NCI-H146 (cell line): Measurements from ENCODE around the gene SRGAP3.

ENCODE experiments used
- DNase-seq: peaks from one replicate; lab custom pipeline; 2025; lab: John Stamatoyannopoulos, UW

SRGAP3 gene

DNA sequence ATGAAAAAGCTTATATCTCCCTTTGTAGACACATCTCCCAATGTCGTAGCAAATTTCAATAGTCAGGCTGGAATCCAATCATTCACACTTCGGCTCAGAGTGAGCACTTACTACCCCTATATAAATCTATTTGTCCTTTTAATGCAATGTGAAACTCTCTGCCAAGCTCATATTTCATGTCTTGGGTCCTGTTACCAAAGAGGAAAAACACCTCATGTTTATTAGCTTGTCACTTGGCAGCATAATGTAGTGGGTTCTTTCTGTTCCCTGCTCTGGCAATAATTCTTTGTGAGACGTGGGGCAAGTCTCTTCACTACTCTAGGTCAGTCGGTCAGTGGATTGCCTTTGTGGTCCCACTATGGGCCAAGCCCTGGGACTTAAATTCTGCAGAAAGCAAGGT is 107.1 kb downstream of the SRGAP3 start:
- no peak for DNase-seq

DNA sequence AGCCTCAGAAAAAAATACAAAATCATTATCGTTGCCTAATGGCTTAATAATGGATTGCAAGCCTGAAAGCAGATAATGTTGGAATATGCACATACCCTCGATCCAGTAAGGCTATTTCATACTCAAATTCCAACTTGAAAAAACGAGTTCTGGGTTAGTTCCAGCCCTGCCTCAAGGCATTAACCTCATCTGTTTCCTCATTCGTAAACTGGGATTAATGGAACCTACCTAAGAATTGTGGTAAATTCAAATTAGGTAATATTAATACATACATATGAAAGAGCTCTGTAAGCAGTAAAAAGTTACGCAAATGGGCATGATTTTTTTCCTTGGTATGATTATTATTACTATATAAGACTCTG is 107.5 kb downstream of the SRGAP3 start:
- no peak for DNase-seq

DNA sequence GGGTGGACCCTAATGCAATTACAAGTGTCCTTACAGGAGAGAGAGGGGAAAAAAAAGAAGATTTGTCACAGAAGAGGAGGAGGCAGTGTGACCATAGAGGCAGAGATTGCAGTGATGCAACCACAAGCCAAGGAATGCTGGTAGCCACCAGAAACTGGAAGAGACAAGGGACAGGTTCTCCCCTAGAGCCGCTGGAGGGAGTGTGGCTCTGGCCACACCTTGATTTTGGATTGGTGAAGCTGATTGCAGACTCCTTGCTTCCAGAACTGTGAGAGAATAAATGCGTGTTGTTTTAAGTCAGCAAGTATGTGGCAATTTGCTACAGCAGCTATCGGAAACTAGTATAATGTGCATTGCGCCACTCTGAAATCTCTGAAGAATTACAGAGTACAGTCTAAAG is 110.1 kb downstream of the SRGAP3 start:
- no peak for DNase-seq

DNA sequence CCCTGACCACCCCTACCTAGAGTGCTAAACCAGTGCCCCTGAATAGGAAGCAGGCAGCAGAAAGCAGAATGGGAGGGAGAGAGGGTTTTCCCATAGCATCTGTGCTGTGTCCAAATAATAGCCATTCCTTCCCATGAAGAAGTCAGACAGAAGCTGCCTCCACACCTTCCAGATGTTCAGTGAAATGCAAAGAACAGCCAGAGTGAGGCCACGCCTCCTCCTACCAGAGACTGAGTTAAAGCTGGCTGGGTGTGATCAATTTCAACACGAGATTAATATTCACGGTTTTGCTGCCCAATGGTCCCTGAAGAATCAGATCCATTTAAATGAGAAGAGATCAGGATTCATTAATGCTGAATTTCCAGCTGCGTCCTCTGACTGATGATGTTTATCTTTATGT is 111.8 kb downstream of the SRGAP3 start:
- DNase-seq: no peak

DNA sequence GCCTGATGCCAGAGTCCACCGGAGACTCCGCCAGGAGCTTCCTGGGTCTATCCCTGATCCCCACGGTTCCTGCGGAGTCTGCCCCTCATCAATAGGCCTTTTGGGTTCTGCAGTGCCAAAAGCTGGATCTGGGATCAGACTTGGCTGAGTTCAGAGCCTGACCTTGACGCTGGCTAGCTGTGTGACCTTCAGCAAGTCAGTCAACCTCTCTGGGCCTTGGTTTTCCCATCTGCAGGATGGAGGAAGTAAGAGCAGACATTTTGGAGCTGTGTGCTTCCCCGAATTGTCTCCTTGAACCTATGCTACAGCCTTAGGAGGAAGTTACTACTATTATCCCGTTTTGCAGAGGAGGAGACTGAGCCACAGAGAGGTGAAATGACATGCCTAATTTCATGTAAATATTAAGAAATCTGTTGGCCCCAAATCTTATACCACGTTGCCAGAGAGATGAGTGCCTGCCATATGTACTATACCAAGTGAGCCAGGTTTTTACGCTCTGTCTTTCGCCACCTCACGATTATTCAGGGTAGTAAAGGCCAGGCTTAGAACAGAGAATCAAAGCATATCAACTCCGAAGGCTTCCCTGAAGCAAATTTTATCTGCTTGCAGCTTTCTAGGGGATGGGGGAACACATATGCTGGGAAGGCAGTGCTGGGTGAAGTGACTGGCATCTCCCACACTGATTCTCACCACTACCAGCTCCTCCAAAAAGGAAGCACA is 112.5 kb downstream of the SRGAP3 start:
- DNase-seq: no peak

DNA sequence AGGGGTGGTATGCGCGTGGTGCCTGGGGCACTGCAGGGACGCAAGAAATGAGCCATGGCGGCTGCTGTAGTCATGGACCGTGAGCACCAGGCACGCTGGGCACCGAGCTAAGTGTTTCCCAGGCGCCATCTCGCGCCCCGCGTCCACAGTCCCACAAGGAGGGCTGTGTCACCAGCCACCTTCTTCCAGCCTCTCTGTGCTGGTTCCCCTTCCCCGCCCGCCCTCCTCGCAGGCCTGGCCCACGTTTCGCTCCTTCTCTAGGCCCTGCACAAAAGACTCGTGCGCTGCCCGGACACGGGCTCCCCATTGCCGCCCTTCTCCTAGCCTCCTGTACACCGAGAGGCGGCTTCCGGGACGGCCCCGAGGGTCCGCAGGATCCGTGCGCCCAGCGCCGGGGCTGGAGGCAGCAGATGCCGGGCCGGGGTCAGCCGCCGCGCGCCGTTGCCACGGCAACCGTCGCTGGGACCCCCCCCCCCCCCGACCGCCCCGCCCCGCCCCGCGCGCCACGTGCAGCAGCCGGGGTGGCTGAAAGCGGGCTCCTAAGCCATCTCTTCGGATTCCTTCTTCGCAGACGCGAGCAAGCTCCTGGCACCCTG is 113.4 kb downstream of the SRGAP3 start:
- DNase-seq: no peak

DNA sequence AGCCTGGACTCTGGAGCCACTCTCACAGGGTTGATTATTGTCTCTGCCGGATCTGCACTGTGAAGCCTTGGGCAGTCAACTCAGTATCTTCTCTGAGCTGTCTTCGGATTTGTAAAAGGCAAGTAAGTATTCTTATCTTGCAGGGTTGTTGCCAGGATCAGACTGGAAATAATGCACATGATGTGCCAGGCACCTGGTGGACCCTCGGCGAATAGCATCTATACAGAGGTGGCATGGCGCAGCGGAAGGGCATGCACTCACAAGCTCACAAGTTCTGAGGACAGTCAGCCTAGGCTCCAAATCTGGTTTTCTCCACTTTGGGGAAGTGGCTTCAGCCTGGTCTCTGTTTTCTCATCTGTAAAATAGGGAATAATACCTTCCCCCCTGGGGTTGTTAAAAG is 113.9 kb downstream of the SRGAP3 start:
- no peak for DNase-seq

DNA sequence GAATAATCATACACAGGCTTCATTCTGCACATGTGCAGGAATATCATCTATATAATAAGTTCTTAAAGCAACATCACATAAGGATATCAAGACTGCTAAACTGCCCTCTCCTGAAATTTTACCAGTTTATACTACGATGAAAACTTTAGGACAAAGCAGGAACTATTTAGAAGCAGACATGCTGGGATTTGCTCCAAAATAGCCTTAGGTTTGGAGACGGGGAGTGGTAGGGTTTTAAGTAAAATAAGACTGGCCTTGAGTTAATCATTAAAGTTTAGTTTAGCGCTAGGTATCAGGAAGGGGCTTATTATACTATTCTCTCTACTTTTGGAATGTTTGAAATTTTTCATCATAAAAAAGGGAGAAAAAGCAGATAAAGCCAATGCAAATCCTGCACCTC is 115.8 kb downstream of the SRGAP3 start:
- DNase-seq: no peak

DNA sequence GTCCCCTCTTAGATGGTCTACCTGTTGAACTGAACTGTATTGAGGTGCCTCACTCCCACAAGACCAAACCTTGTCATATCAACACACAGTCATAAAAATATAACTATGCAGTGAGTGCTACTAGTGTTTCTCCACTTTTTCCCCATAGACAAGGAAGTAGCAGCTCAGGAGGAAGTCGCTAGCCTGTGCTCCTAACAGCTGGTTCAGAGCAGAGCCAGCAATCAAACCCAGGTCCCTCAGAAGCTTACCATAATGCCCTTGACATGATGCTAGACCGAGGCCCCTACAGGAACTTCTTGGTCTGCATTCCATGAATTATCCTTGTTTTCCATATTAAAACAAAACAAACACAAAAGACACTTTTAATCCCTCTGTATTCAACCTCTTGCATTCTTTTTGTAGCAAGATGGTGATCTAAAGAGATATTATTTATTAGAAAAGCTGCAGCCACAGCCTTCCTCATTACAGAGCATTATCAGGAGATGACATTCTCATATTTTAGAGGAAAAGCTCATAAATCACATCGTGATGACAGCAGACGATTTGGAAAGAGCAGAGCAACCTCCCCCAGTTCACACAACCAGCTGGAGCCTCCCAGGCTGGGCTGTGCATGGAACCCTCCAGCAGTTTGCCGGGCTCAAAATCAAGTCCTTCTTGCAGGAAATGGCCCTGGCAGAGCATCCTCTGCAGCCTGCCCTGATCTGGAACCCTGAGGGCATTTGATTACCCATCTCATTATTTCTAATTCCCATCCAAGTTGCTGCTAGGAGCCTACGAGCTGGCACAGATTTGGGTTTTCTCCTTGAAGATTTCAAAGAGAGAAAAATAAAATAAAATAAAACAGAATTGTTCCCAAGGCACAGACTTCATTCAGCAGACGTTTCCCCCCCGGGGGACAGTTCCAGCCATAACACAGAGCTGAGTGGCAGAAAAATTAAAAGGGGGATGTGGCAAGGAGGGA is 118.8 kb downstream of the SRGAP3 start:
- DNase-seq: no peak

DNA sequence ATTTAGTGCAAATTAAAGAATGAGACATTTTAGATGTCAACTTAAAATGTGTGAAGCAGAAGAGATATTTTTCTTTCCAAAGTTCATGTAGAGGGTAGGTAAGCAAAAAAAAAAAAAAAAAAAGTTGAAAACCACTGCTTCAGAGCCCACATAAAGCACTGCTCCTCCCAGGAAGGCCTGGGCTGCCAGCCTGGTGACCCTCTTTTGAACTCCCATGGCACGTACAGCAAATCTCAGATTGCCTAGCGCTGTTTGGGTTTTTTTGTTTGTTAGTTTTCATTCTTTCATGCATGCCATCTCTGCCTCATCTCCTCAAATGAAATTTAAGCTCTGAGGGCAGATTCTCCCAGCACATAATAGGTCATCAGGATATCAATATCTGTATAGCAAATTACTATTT is 120.1 kb downstream of the SRGAP3 start:
- no peak for DNase-seq

DNA sequence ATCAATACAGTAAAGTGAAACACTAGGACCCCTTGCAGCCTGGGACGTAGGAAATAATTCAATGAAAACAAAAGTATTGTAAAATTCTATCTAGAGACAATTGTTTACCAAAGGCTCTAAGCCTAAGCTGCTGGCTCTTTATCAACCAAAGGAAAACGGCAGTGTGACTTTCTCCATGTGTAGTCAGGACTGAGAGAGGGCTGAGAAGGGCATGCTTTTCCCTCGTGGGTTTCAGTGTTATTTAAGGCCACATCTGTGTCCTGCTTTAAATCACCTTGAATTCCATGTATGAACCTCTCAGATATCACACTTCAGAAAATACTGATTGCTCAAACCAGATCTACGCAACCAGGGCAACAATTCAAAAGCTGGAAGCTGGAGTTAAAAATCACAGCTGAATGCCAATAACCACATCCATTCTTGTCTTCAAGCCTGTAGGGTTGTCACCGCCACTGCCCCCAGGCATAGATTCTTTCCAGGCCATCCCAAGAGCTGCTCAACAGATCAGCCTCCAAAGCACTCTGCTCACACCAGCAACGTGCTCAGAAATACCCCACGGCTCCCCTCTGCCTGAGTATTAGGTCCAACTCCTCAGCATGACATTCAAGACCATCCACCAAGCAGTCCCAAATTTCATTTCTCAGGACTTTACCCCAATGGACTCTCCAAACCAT is 124.0 kb downstream of the SRGAP3 start:
- DNase-seq: no peak

DNA sequence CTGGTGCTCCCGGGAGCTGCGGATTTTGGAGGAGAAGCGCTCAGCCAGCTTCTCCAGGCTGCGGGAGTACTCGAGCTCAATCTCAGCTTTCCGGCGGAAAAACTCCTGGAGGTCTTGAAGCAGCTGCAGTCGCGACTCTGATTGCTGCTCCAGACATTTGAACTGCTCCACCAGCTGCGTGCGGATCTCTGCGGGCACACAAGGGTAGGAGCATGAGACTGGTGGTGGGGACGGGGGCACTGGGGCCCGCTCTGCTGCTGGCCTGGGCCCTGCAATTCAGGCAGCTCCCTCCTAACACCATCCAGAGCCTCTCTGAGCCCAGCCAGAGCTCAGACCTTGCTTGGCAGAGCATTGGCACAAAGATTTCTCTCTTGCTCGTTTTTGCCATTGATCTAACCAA is 124.7 kb downstream of the SRGAP3 start:
- DNase-seq: no peak

DNA sequence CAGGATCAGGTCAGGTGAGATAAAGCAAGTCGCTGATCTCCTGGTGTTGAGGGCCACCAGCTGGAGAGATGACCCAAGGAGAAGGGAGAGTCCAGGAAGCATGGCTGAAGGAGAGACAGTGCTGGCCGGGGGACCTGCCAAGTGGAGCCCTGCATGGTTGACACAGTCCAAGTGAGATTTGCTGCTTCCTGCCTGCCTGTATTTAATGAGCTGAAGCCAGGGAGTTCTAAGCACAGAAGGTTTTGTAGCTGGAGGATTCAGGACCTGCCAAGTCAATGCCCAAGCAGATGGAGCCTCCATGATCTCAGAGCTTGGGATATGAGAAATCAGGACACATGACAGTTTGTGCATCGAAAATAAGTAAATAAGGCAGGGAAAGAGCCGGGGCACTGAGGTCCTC is 125.6 kb downstream of the SRGAP3 start:
- DNase-seq: no peak

DNA sequence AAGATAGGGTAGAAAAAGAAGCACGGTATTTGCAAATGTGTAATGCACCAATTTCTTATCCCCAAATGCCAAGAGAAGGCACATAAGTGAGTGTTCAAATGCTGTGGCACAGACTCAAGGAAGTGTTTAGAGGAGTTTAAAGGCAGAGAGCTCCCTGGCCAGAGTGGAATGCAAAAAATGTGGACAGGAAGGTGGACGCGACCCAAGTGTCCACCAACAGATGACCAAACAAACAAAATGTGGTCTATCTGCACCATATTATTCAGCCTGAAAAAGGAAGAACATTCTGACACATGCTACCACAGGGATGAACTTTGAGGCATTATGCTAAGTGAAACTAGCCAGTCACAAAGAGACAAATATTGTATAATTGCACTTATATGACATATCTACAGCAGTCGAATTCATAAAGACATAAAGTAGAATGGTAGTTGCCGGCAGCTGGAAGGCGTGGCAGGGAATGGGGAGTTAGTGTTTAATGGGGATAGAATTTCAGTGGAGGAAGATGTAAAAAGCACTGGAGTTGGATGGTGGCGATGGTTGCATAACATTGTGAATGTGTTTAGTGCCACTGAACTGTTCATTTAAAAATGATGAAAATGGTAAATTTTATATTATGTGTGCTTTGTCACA is 126.6 kb downstream of the SRGAP3 start:
- DNase-seq: no peak

DNA sequence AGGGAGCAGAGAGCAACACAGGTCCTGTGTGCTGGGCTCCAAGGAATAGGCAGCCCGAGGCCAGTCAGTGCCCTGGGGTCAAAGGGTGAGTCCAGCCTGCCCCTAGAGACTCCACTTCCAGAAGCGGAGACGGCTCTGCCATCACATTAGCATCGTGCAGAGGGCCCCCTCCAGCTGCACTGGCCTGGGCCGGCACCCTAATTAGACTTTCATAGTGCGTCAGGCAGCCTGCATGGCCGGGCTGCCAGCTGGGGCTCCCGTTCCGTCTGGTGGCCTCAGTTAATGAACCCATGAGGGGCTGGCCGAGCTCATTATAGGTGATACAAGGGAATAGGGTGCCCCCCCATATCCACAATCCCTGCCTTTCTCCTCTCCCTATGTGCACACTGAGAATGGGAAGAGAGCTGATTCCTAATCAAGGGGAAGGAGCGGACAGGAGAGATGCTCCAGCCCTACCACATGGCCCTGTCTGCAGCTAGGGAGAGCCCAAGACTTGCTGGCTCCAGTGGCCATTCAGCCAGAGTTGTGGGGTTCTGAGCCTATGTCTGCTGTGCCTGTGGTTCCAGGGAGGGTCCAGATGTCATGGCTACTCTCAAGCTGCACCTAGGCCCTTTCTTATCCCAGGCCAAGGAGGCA is 128.0 kb downstream of the SRGAP3 start:
- no peak for DNase-seq

DNA sequence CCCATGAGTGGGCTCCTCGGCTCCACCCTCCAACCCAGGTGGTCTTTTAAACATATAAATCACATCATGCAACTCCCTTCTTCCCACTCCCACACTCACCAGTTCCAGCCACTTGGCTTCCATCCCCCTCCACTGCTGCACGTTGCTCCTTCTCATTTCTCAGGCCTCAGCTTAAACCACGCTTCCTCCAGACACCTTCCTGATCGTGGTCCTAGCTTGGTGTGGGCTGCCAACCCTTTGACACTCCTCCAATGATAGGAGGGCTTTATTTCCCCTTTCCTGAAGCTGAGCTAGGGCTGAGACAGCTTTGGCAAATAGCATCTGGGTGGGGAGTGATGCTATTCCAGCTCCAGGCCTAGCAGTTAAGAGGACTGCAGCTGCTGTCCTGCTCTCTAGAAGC is 130.1 kb downstream of the SRGAP3 start:
- no peak for DNase-seq

DNA sequence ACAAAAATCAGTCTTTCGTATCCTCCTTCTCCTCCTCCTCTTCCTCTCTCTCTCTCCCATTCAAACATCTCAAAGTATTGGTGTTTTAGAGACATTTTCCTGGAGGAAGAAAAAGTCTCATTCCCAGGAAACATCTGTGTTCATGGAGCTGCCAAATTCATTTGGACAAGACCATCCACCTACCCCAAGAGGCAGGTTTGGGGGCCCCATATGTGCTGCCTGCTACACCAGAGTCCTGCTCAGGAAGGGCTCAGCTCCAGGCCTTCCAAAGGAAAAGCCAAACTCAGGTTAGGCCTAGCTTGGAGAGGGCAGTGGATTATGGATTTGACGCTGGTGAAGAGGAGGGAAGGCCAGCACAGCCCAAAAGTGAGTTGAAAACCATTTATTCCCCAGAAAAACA is 131.2 kb downstream of the SRGAP3 start:
- no peak for DNase-seq

DNA sequence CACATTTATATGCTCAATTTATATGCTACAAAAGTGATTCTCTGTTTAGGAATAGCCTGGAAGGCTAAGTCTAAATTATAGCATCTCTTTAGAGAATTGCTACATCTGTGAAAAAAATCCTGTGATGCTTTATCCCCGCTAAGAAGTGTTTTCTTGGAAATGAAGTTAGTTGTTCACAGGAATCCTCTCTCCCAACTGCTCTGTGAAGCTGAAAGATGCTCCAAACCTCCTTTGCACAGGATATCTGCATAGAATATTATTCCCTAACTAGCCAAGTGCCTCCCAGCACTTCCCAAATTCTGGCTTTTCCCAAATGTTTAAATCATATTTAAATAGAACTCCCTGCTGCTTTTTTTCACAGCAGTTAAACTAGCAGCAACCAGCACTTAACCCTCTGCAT is 132.2 kb downstream of the SRGAP3 start:
- DNase-seq: no peak

DNA sequence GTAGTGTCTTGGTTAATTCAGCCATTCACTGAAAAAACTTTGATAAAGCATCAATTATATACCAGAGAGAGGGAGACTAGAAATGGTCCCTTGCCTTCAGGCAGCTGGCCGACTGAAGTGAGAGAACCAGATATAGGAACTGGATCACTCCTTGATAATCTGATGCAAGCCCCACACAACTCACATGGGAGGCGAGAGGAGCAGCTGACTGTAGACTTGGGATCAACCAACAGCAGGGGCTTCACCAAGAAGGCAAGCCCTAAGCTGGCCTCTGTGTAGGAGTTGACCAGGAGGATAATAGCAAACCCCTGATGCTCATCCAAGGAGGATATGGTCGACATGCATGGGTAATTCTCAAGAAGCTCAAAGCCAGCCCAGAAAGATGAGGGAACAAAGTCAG is 133.1 kb downstream of the SRGAP3 start:
- DNase-seq: no peak

DNA sequence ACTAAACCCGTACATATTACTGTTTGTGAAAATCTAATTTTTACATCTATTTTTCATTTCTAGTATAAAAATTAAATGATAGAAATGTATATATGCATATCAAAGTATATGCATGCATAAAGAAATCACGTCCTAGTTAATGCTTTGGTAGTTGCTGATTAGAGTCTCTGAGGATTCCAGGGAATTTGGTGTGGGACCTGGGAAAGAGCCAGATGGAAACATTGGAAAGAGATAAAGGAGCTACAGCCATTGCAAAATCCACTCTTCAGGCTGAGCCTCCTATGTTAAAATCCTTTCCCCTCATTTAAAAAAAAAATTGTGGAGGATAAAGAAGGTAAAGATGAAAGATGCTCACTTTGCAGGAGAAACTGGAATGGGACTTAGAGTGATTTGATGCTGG is 134.1 kb downstream of the SRGAP3 start:
- DNase-seq: no peak

DNA sequence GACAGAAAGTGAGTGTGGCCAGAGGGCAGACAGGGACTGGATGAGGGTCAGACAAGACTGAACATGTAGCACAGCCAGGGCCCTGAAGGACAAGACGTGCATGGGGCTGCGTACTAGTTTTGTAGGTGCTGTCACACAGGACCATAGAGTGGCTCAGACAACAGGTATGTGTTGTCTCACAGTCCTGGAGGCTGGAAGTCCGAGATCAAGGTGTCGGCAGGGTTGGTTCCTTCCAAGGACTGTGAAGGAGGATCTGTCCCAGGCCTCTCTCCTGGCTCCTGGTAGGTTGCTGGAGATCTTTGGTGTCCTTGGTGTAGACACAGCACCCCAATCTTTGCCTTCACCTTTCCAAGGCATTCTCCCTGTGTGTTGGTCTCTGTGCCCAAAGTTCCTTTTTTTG is 136.4 kb downstream of the SRGAP3 start:
- no peak for DNase-seq

DNA sequence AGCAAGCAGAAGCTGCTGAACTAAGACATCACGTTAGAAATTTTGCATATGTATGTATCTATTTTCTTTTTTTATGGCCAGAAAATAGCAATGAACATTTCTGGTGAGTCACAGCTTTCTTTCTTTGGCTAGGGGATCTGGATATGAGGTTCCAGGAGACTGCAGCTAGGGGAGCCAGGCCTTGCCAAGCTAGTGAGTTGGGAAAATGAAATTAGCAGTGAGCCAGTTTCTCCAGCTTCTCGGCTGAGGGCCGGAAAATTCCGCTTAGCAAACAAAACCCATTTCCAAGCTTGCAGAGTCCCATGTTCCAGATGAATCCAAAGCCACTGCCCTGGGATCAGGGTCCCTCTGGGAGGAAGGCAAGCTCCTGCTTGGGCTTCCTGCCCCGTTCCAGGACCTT is 137.6 kb downstream of the SRGAP3 start:
- no peak for DNase-seq
